ENCODE data around the gene PRELID1.

PRELID1 gene

DNA sequence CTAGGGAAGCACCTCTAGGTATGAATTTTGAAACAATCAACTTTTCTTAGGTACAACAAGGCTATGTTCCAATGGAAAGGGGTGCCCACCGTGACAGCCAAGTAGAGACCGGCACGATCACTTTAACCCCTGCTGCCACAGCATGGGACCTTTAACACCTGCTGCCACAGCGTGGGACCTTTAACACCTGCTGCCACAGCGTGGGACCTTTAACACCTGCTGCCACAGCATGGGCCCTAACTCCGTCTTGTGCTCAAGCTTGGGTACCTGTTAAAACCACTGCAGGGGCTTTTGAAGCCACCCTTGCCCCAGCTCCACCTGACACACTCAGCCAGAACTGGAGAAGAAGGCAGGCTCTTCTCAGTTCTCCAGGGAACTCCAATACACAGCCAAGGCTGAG lies 26.3 kb downstream of the PRELID1 start:
- Histone ChIP-seq H3K9me3 (ENCODE audit: control insufficient read depth, low read length) (no peaks in the 10 kb centered on the region), H3K27ac (ENCODE audit: low read depth, low read length, severe bottlenecking) (no peak overlapping the region), H3K36me3 (ENCODE audit: control insufficient read depth, insufficient read depth, low read length) (peaks cover 67% of the 10 kb centered on the region), H3K4me1 (ENCODE audit: control insufficient read depth, insufficient read depth, low read length, poor library complexity, severe bottlenecking) (peaks cover 10% of the 10 kb centered on the region), H3K4me3 (ENCODE audit: extremely low read depth, insufficient read depth, low read length, poor library complexity, severe bottlenecking) (no peak overlapping the region)
- 96 to 100% methylated on average over 6 of the region's 6 CpGs for WGBS, 2 experiments (ENCODE audit: insufficient coverage in 2 of 2)

DNA sequence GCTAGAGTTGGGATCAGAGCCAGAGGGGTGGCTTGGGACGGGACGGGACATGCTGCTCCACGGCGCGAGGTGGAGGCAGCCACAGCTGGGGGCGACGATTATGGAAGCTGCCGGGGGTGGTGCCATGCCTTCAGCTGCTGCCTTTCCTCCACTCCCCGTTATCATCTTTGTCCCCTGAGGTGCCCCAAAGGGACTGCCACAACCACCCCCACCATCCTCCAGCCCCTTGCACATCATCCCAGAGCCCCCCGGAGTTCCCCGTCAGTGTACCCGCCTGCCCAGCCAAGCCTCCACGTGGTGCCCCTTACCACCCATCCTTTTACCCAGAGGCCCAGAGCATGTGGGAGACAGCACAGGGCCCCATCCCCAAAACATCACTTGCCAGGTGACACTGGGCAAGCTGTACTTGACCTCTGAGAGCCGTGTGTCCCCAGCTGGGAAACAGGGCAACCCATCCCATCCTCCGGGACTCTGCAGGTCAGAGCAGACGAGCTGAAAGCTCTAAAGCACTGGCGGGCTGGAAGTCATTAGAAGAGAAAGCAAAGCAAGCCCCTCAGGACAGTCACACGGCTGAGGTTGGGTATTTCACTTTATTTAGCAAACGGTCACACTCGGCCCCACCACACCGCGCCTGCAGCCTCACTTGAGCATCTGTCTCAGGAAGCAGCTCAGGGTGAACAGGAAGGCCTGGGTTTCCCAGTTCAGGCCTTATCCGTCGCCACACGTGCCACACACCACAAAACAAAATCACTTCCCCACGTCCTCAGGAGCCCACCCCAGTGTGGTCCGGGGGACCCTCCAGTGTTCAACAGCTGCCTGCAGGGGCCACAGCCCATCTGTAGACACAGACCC lies 27.6 kb downstream of the PRELID1 start:
- Histone ChIP-seq H3K4me1 (ENCODE audit: control insufficient read depth, insufficient read depth, low read length, poor library complexity, severe bottlenecking) (peaks cover 1% of the 10 kb centered on the region), H3K36me3 (ENCODE audit: control insufficient read depth, insufficient read depth, low read length) (peaks cover 76% of the 10 kb centered on the region), H3K4me3 (ENCODE audit: extremely low read depth, insufficient read depth, low read length, poor library complexity, severe bottlenecking) (no peak overlapping the region), H3K9me3 (ENCODE audit: control insufficient read depth, low read length) (no peaks in the 10 kb centered on the region), H3K27ac (ENCODE audit: low read depth, low read length, severe bottlenecking) (no peak overlapping the region)
- WGBS, 2 experiments (ENCODE audit: insufficient coverage in 2 of 2) = 95 to 96% methylated on average over 23 to 26 of the region's 27 CpGs

DNA sequence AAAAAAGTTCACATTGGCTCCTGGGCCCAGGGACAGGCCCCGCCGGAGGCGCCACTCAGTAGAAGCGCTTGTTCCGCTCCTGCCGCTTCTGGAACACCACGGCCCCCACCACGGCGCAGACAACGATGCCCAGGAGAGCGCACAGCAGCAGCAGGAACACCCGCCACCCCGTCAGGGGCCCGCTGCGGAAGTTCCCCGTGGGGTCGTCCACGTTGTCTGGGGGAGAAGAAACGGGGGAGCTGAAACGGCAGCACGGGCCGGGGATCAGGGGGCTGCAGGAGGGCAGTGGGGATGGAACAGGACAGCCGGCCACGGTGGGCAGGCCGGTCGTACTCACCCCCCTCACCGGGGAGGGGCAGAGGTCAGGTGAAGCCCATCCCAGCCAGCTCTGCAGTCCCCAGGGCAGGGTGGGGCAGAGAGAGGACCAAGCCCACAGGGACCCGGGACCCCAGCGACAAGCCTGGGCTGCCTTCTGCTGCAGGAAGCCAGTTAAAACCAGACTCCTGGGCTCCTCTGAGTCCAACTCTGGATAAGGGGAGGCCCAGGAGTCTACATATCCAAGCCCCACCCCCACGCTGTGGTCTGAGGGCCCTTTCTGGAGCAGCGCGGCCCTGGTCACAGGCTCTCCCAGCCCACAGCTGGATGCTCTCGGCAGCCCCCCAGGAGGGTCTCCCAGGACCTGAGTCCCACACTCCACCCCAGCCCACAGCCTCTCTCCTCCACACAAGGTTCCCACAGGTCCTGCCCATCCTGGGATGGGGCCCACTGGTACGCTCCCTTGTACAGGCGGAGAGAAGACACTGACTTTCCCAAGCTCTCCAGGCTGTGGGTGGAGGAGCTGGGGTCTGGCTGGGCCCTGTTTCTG lies 28.7 kb downstream of the PRELID1 start:
- no peak overlapping the region for H3K4me3 ChIP-seq (ENCODE audit: extremely low read depth, insufficient read depth, low read length, poor library complexity, severe bottlenecking)
- H3K27ac ChIP-seq (ENCODE audit: low read depth, low read length, severe bottlenecking) = no peak overlapping the region
- 97 to 98% methylated on average over 24 to 30 of the region's 35 CpGs for WGBS, 2 experiments (ENCODE audit: insufficient coverage in 2 of 2)
- peaks cover 86% of the 10 kb centered on the region for H3K36me3 ChIP-seq (ENCODE audit: control insufficient read depth, insufficient read depth, low read length)
- no peaks in the 10 kb centered on the region for H3K4me1 ChIP-seq (ENCODE audit: control insufficient read depth, insufficient read depth, low read length, poor library complexity, severe bottlenecking)
- no peaks in the 10 kb centered on the region for H3K9me3 ChIP-seq (ENCODE audit: control insufficient read depth, low read length)

DNA sequence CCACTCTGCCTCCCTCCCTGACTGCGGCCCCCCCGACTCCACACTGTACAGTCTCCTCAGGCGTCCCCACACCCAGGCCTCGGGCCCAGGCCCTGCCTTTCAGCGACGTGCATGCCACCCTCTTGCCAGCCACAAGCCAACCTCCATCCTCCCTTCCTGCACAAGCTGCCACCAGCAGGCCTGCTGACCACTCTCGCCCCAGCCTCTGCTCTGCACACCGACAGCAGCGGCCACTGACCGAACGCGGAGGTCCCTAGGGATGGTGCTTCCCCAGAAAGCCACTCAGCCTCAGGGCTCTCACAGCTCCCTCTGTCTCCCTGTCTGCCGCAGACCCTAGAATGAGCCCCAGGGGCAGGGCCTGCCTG lies 29.3 kb downstream of the PRELID1 start:
- WGBS, 2 experiments (ENCODE audit: insufficient coverage in 2 of 2) = 99% methylated on average over 11 to 12 of the region's 13 CpGs
- Histone ChIP-seq H3K27ac (ENCODE audit: low read depth, low read length, severe bottlenecking) (no peak overlapping the region), H3K36me3 (ENCODE audit: control insufficient read depth, insufficient read depth, low read length) (peaks cover 92% of the 10 kb centered on the region), H3K9me3 (ENCODE audit: control insufficient read depth, low read length) (no peaks in the 10 kb centered on the region), H3K4me3 (ENCODE audit: extremely low read depth, insufficient read depth, low read length, poor library complexity, severe bottlenecking) (no peak overlapping the region), H3K4me1 (ENCODE audit: control insufficient read depth, insufficient read depth, low read length, poor library complexity, severe bottlenecking) (no peaks in the 10 kb centered on the region)

DNA sequence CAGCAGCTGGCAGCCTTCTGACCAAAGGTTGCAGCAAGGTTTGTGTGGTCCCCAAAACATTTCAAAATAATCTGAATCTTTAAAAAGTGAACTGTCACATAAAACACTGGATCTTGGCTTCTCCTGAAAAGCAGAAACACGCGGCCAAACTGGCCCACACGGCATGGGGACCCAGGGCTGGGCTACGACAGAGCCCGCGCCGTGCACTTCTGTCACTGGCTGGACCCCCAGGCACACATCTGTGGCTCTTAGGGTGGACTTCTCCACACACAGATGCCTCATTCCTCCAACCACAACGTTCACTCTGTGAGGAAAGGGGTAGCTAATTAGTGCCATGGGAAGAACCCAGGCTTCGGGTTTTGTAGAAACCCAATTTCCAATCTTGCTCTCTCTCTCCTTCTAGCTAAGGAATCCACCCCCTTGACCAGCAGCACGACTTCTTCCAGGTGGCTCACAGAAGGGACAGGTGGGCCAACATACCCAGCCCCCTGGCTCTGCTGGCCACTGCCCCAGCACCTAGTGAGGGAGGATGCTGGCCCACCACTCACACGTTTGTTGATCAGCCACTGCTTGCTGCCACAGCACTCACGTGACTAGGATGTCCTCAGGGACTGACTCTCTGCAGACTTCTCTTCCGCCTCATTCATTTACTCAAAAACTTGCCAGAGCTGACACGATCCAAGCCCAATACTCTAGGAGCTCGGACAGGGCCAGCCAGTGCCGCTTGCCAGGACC lies 30.0 kb downstream of the PRELID1 start:
- Histone ChIP-seq H3K4me3 (ENCODE audit: extremely low read depth, insufficient read depth, low read length, poor library complexity, severe bottlenecking) (no peak overlapping the region), H3K9me3 (ENCODE audit: control insufficient read depth, low read length) (no peaks in the 10 kb centered on the region), H3K36me3 (ENCODE audit: control insufficient read depth, insufficient read depth, low read length) (peaks cover 90% of the 10 kb centered on the region), H3K4me1 (ENCODE audit: control insufficient read depth, insufficient read depth, low read length, poor library complexity, severe bottlenecking) (no peaks in the 10 kb centered on the region), H3K27ac (ENCODE audit: low read depth, low read length, severe bottlenecking) (no peak overlapping the region)
- WGBS, 2 experiments (ENCODE audit: insufficient coverage in 2 of 2) = 97% methylated on average over 10 to 13 of the region's 16 CpGs

DNA sequence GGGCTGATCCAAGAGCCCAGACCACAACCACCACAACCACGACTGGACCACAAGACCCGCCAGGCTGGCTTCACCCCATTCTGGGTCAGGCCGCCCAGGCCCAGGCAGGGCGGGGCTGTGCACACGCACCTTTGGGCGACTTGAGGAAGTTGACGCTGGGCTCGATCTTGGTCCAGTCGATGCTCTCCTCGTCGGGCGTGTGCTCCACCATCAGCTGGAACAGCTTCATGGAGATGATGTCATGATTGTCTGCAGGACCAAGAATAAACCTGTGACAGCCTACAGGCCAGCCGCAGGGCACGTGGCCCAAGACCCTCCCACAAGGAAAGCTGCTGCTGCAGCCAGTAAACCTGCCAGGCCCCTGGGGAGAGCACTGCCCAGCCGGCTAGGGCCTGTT lies 30.6 kb downstream of the PRELID1 start:
- Histone ChIP-seq H3K36me3 (ENCODE audit: control insufficient read depth, insufficient read depth, low read length) (peaks cover 92% of the 10 kb centered on the region), H3K4me1 (ENCODE audit: control insufficient read depth, insufficient read depth, low read length, poor library complexity, severe bottlenecking) (no peaks in the 10 kb centered on the region), H3K4me3 (ENCODE audit: extremely low read depth, insufficient read depth, low read length, poor library complexity, severe bottlenecking) (no peak overlapping the region), H3K27ac (ENCODE audit: low read depth, low read length, severe bottlenecking) (no peak overlapping the region), H3K9me3 (ENCODE audit: control insufficient read depth, low read length) (no peaks in the 10 kb centered on the region)
- WGBS, 2 experiments (ENCODE audit: insufficient coverage in 2 of 2) = 90 to 98% methylated on average over 14 of the region's 15 CpGs

DNA sequence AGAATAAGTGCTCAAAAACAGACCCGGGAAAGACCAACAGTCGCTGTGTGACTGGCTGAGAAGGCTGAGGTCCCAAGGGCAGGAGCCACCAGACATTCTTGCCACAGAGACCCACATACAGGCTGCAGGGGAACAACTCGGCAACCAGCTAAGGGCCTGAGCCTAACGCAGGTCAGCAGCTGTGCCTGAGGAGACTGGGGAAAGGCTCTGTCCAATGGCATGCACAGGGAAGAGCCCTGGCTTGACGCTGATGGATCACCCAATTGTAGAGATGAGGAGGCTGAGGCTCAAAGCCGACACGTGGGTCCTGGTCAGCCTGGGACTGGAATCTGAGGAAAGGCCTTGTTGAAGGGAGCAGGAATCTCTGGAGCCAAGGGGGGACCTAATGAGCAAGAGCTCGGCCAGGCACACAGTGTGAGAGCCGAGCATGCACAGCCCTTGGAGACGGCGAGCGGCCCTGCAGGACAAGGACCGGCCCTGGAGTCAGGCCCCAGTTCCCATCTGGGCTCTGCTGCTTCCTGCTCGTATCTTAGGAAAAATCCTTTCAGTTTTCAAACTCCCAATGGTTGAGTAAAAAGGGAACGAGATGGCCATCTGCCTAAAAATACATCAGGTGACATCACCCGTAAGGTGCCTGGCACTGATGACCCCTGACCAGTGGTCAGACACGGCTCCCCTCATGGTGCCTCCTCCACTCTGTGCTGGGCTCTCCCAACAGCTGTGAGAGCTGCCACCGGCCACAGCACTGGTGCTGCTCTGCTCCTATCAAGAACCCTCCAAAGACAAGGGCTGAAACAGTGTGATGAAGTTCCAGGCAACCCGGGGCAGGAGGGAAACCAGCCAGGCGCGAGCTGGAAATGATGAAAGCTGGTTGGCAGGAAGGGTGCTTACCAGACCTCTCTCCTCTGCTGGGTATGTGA lies 31.4 kb downstream of the PRELID1 start:
- no peak overlapping the region for H3K4me3 ChIP-seq (ENCODE audit: extremely low read depth, insufficient read depth, low read length, poor library complexity, severe bottlenecking)
- peaks cover 86% of the 10 kb centered on the region for H3K36me3 ChIP-seq (ENCODE audit: control insufficient read depth, insufficient read depth, low read length)
- H3K27ac ChIP-seq (ENCODE audit: low read depth, low read length, severe bottlenecking) = no peak overlapping the region
- peaks cover 7% of the 10 kb centered on the region for H3K4me1 ChIP-seq (ENCODE audit: control insufficient read depth, insufficient read depth, low read length, poor library complexity, severe bottlenecking)
- WGBS, 2 experiments (ENCODE audit: insufficient coverage in 2 of 2) = 94 to 95% methylated on average over 20 of the region's 21 CpGs
- no peaks in the 10 kb centered on the region for H3K9me3 ChIP-seq (ENCODE audit: control insufficient read depth, low read length)

DNA sequence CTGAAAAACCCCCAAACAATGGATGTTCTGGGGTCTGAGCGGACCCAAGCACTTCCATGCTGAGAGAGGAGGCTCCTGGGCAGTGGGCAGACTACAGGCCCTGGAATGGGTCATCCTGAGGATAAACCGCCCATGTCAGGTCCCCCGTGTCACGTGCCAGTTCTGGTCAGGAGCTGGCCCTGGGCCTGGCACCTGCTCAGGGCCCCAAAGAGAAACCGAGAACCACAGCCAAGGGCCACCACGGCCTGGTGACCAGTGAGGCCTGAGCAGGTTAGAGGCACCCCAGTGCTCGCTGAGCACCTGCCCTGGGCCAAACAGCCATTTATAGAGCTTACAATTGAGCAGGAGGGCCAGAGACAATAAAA lies 32.1 kb downstream of the PRELID1 start:
- H3K27ac ChIP-seq (ENCODE audit: low read depth, low read length, severe bottlenecking) = no peak overlapping the region
- 96 to 100% methylated on average over 7 of the region's 7 CpGs for whole genome bisulfite sequencing, 2 experiments (ENCODE audit: insufficient coverage in 2 of 2)
- H3K9me3 ChIP-seq (ENCODE audit: control insufficient read depth, low read length) = no peaks in the 10 kb centered on the region
- peaks cover 80% of the 10 kb centered on the region for H3K36me3 ChIP-seq (ENCODE audit: control insufficient read depth, insufficient read depth, low read length)
- peaks cover 8% of the 10 kb centered on the region for H3K4me1 ChIP-seq (ENCODE audit: control insufficient read depth, insufficient read depth, low read length, poor library complexity, severe bottlenecking)
- H3K4me3 ChIP-seq (ENCODE audit: extremely low read depth, insufficient read depth, low read length, poor library complexity, severe bottlenecking) = no peak overlapping the region

DNA sequence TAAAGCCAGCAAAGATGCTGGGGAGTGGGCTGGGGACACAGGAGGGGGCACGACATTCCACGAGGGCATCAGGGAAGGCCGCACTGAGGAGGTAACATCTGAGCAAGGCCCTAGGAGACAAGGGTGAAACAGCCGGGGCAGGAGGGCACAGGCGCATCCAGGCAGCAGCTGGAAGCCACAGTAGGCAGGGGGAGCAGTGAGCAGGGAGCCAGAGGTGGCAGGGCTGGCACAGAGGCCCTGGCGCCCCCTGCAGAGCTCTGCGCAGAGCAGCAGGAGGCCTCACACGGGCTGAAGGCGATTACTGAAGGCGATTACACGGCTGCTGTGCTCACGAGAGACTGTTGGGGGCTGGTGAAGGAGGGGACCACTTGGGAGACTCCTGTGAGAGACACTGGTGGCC lies 32.5 kb downstream of the PRELID1 start:
- 89 to 96% methylated on average over 11 to 12 of the region's 12 CpGs for WGBS, 2 experiments (ENCODE audit: insufficient coverage in 2 of 2)
- peaks cover 76% of the 10 kb centered on the region for H3K36me3 ChIP-seq (ENCODE audit: control insufficient read depth, insufficient read depth, low read length)

More for the DNA sequence above, 32.5 kb downstream of the PRELID1 start:
- no peak overlapping the region for H3K4me3 ChIP-seq (ENCODE audit: extremely low read depth, insufficient read depth, low read length, poor library complexity, severe bottlenecking)
- H3K27ac ChIP-seq (ENCODE audit: low read depth, low read length, severe bottlenecking) = no peak overlapping the region
- H3K4me1 ChIP-seq (ENCODE audit: control insufficient read depth, insufficient read depth, low read length, poor library complexity, severe bottlenecking) = peaks cover 8% of the 10 kb centered on the region
- no peaks in the 10 kb centered on the region for H3K9me3 ChIP-seq (ENCODE audit: control insufficient read depth, low read length)
